ENCODE results near the gene NUP98. TPM values are rescaled to one million over a fixed set of nuclear protein-coding genes. Genes with fewer than 3 reads are reported as not detected.
"Not testable (repeated sequence)": the region's sequence is repeated elsewhere in the genome, so short reads cannot be mapped to it uniquely, and the experiment has no call there.

The NUP98 gene
- total RNA-seq, 1 donor from 2014 or later, result 94.8 TPM

DNA sequence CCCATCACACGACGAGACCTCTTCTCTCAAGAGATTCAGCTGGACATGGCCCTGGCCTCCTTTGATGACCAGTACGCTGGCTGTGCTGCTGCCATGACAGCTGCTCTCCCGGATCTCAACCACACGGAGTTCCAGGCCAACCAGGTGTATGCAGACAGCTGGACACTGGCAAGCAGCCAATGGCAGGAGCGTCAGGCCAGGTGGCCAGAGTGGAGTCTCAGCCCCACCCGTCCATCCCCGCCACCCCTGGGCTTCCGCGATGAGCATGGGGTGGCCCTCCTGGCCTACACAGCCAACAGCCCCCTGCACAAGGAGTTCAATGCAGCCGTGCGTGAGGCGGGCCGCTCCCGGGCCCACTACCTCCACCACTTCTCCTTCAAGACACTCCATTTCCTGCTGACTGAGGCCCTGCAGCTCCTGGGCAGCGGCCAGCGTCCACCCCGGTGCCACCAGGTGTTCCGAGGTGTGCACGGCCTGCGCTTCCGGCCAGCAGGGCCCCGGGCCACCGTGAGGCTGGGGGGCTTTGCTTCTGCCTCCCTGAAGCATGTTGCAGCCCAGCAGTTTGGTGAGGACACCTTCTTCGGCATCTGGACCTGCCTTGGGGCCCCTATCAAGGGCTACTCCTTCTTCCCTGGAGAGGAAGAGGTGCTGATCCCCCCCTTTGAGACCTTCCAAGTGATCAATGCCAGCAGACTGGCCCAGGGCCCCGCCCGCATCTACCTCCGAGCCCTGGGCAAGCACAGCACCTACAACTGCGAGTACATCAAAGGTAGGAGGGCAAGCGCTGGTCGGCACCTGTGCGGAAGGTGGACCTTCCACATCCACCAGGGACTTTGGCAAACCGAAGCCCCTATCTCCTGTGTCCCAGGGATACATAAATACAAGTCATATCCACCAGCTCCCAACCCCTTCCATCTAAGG lies 137.5 kb downstream of the NUP98 start:
- Histone ChIP-seq H3K4me2 (no peak overlapping the region), H3K9ac (no peak overlapping the region), H3F3A (ENCODE audit: low read depth) (no peaks in the 10 kb centered on the region), H3K9me3 (ENCODE audit: low read depth) (no peaks in the 10 kb centered on the region), H3K36me3 (no peaks in the 10 kb centered on the region), H3K4me3 (no peak overlapping the region), H4K20me1 (ENCODE audit: low read depth) (no peaks in the 10 kb centered on the region), H3K27me3 (no peaks in the 10 kb centered on the region), H2AFZ (replicated peaks) (no peak overlapping the region), H3K27ac (no peak overlapping the region), H3K79me2 (ENCODE audit: low read depth) (no peaks in the 10 kb centered on the region), H3K4me1 (no peaks in the 10 kb centered on the region)
- TF ChIP-seq EZH2 (IDR thresholded peaks at IDR 0.05) (no peak), CTCF (IDR thresholded peaks at IDR 0.05) (no peak), EZH2phosphoT487 (IDR thresholded peaks at IDR 0.05) (no peak)
- Mint-ChIP-seq H3K27ac (peak overlapping the region; percentile 17), H3K4me1 (no peaks in the 10 kb centered on the region), H3K36me3 (peaks cover 11% of the 10 kb centered on the region), H3K4me3 (no peak overlapping the region), H3K9me3 (no peaks in the 10 kb centered on the region), H3K27me3 (ENCODE audit: insufficient read depth, low read depth) (peaks cover 7% of the 10 kb centered on the region)
- no peak for DNase-seq (ENCODE audit: low spot score)

DNA sequence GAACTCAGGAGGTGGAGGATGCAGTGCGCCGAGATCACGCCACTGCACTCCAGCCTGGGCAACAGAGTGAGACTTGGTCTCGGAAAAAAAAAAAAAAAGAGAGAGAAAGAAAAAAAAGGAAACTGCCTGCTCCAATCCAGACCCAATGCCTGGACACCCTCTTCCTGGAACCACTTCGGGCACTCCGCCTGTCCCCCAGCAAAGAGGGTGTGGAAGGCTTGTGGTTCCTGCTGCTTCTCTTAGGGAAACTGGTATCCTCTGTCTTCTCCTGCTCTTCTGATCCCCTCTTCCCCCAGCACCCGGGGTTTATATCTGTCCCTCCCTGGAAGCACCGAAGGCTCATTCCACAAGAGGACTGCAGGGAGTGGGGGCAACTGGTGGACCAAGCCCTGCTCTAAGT lies 139.1 kb downstream of the NUP98 start:
- peaks cover 3% of the 10 kb centered on the region for H3K36me3 Mint-ChIP-seq
- TF ChIP-seq EZH2phosphoT487 (IDR thresholded peaks at IDR 0.05) (no peak), CTCF (IDR thresholded peaks at IDR 0.05) (no peak), EZH2 (IDR thresholded peaks at IDR 0.05) (no peak)

GRCh38 chr11:3657331-3657730 lies 140.0 kb downstream of the NUP98 start:
- H3K27ac Mint-ChIP-seq; H3K27me3 ChIP-seq; H3K4me1 ChIP-seq; H3F3A ChIP-seq (ENCODE audit: low read depth); H3K36me3 ChIP-seq; H3K4me3 Mint-ChIP-seq; H3K9me3 Mint-ChIP-seq; H3K27ac ChIP-seq; H3K36me3 Mint-ChIP-seq; H4K20me1 ChIP-seq (ENCODE audit: low read depth); H3K4me1 Mint-ChIP-seq; H3K9ac ChIP-seq; DNase-seq (ENCODE audit: low spot score); H3K4me2 ChIP-seq; H3K4me3 ChIP-seq; H2AFZ ChIP-seq (replicated peaks); H3K9me3 ChIP-seq (ENCODE audit: low read depth); H3K79me2 ChIP-seq (ENCODE audit: low read depth); H3K27me3 Mint-ChIP-seq (ENCODE audit: insufficient read depth, low read depth): not testable (repeated sequence)

More for the DNA sequence above, 139.1 kb downstream of the NUP98 start:
- H3K4me1 ChIP-seq, result no peaks in the 10 kb centered on the region
- no peaks in the 10 kb centered on the region for H3K36me3 ChIP-seq
- no peak overlapping the region for H2AFZ ChIP-seq (replicated peaks)
- Mint-ChIP-seq H3K9me3 (no peaks in the 10 kb centered on the region), H3K27me3 (ENCODE audit: insufficient read depth, low read depth) (peaks cover 7% of the 10 kb centered on the region), H3K27ac (no peak overlapping the region), H3K4me3 (no peak overlapping the region), H3K4me1 (no peaks in the 10 kb centered on the region)
- no peaks in the 10 kb centered on the region for H4K20me1 ChIP-seq (ENCODE audit: low read depth)
- H3K27ac ChIP-seq, result no peak overlapping the region
- no peaks in the 10 kb centered on the region for H3K27me3 ChIP-seq
- H3K4me3 ChIP-seq, result no peak overlapping the region
- H3K9me3 ChIP-seq (ENCODE audit: low read depth), result no peaks in the 10 kb centered on the region
- H3K9ac ChIP-seq, result no peak overlapping the region
- H3K4me2 ChIP-seq, result no peak overlapping the region
- DNase-seq (ENCODE audit: low spot score), result no peak
- H3K79me2 ChIP-seq (ENCODE audit: low read depth), result no peaks in the 10 kb centered on the region
- no peaks in the 10 kb centered on the region for H3F3A ChIP-seq (ENCODE audit: low read depth)

DNA sequence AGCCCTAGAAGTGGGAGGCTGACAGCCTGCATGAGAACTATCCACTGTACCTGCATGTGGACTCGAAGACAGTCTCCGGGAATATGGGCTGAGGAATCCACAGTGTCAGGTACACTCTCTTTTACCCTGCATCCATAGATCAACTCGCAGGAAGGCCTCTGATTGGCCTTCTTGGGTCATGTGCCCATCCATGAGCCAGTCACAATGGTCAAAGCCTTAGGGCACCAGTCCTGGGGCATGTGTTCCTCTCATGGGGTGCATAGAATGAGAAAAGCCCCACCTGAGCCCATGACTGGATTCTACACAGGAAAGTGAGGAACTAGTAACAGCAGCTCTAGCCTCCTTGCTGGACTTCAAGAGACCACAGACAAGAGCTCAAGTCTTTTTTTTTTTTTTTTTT lies 141.8 kb downstream of the NUP98 start:
- Histone ChIP-seq H3K79me2 (ENCODE audit: low read depth) (no peaks in the 10 kb centered on the region), H2AFZ (replicated peaks) (peak overlapping the region; percentile 34), H4K20me1 (ENCODE audit: low read depth) (no peaks in the 10 kb centered on the region), H3K27me3 (no peaks in the 10 kb centered on the region), H3K36me3 (no peaks in the 10 kb centered on the region), H3K4me3 (no peak overlapping the region), H3K4me2 (no peak overlapping the region), H3K9me3 (ENCODE audit: low read depth) (no peaks in the 10 kb centered on the region), H3K9ac (no peak overlapping the region), H3F3A (ENCODE audit: low read depth) (no peaks in the 10 kb centered on the region), H3K27ac (no peak overlapping the region), H3K4me1 (no peaks in the 10 kb centered on the region)
- Mint-ChIP-seq H3K4me3 (no peak overlapping the region), H3K36me3 (no peaks in the 10 kb centered on the region), H3K4me1 (peaks cover 4% of the 10 kb centered on the region), H3K27me3 (ENCODE audit: insufficient read depth, low read depth) (peaks cover 2% of the 10 kb centered on the region), H3K9me3 (no peaks in the 10 kb centered on the region), H3K27ac (no peak overlapping the region)
- DNase-seq (ENCODE audit: low spot score), result no peak
- TF ChIP-seq CTCF (IDR thresholded peaks at IDR 0.05), result no peak
- no peak for TF ChIP-seq EZH2phosphoT487 (IDR thresholded peaks at IDR 0.05)
- no peak for TF ChIP-seq EZH2 (IDR thresholded peaks at IDR 0.05)

DNA sequence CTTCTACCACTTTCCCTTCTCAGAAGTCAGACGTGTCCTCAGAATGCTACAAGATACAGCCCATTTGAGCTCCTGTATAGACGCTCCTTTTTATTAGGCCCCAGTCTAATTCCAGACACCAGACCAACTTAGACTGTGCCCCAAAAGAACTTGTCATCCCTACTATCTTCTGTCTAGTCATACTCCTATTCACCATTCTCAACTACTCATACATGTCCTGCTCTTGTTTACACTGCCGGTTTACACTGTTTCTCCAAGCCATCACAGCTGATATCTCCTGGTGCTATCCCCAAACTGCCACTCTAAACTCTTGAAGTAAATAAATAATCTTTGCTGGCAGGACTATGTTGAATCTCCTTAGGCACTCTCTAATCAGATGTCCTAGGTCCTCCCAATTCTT lies 144.8 kb downstream of the NUP98 start:
- H4K20me1 ChIP-seq (ENCODE audit: low read depth); H3K9me3 ChIP-seq (ENCODE audit: low read depth); DNase-seq (ENCODE audit: low spot score); H3K27ac Mint-ChIP-seq; H3K9me3 Mint-ChIP-seq; H3F3A ChIP-seq (ENCODE audit: low read depth); H3K4me2 ChIP-seq; H3K4me3 ChIP-seq; H3K27me3 Mint-ChIP-seq (ENCODE audit: insufficient read depth, low read depth); H3K36me3 ChIP-seq; H3K4me3 Mint-ChIP-seq; H3K4me1 ChIP-seq; H3K27me3 ChIP-seq; H3K9ac ChIP-seq; H3K79me2 ChIP-seq (ENCODE audit: low read depth); H2AFZ ChIP-seq (replicated peaks); H3K27ac ChIP-seq; H3K36me3 Mint-ChIP-seq: not testable (repeated sequence)
- H3K4me1 Mint-ChIP-seq, result peaks cover 18% of the 10 kb centered on the region
